Brain microvascular endothelial cell (primary cell): ENCODE data around the gene OSBP2.

Experiments used
- DNase-seq: peaks from one replicate; pipeline ENCODE4 v3.0.0-alpha.2; 2020
- H3K27ac ChIP-seq: fragments of 250-450 bp; sonication (Bioruptor Pico); 2 replicates; pipeline ENCODE4 v1.5.1; 2020; ENCODE audit warnings: mild to moderate bottlenecking, moderate library complexity
- H3K27me3 ChIP-seq: fragments of 250-450 bp; sonication (Bioruptor Pico); replicated peaks from 2 replicates; pipeline ENCODE4 v1.5.1; 2020; ENCODE audit warnings: mild to moderate bottlenecking
- H3K36me3 ChIP-seq: fragments of 250-450 bp; sonication (Bioruptor Pico); replicated peaks from 2 replicates; pipeline ENCODE4 v1.5.1; 2020; ENCODE audit warnings: mild to moderate bottlenecking
- H3K4me3 ChIP-seq: 2 replicates; pipeline ENCODE4 v1.5.1; 2011; ENCODE audit warnings: low read depth, mild to moderate bottlenecking, control low read depth, low read length, moderate library complexity
- CTCF ChIP-seq: IDR thresholded peaks from 2 replicates; pipeline ENCODE4 v1.5.1; 2011; ENCODE audit warnings: low read depth, mild to moderate bottlenecking, moderate library complexity, low read length, control low read depth, inconsistent platforms; ENCODE audit errors: missing control alignments
- in situ Hi-C: cut with HindIII; loops from 2 replicates; pipeline ENCODE4 v1.10.0; 2017; ENCODE audit warnings: low sequenced_read_pairs, low pct_ligation_motif_present

The OSBP2 gene

GRCh38 chr22:30947816-30948454 is 253.3 kb downstream of the OSBP2 start:
- peak; percentile 9 for DNase-seq
- TF ChIP-seq CTCF = peak; percentile 49
- in situ Hi-C loops = no loop called here
- Histone ChIP-seq H3K4me3 (no peak overlapping the region), H3K27ac (no peak overlapping the region), H3K27me3 (no peaks in the 10 kb centered on the region), H3K36me3 (peaks cover 72% of the 10 kb centered on the region)

- H3K27ac ChIP-seq = no peak overlapping the region
- no peaks in the 10 kb centered on the region for H3K27me3 ChIP-seq
- H3K36me3 ChIP-seq = peaks cover 72% of the 10 kb centered on the region
- peak; percentile 21 for TF ChIP-seq CTCF
- H3K4me3 ChIP-seq = no peak overlapping the region
- in situ Hi-C loops = no loop called here
- DNase-seq = no peak
These were observed 254.3 kb downstream of the OSBP2 start for GRCh38 chr22:30948930-30949342.

GRCh38 chr22:30949934-30950660 is 255.4 kb downstream of the OSBP2 start:
- in situ Hi-C loops = no loop called here
- no peak overlapping the region for H3K4me3 ChIP-seq
- H3K27ac ChIP-seq = no peak overlapping the region
- TF ChIP-seq CTCF = peak; percentile 28
- no peak for DNase-seq
- peaks cover 63% of the 10 kb centered on the region for H3K36me3 ChIP-seq
- no peaks in the 10 kb centered on the region for H3K27me3 ChIP-seq

GRCh38 chr22:30953206-30953605 is 258.5 kb downstream of the OSBP2 start:
- no peak for TF ChIP-seq CTCF
- no peak overlapping the region for H3K27ac ChIP-seq
- H3K27me3 ChIP-seq = no peaks in the 10 kb centered on the region
- in situ Hi-C loops = no loop called here
- peaks cover 39% of the 10 kb centered on the region for H3K36me3 ChIP-seq
- DNase-seq = no peak
- H3K4me3 ChIP-seq = no peak overlapping the region

DNA sequence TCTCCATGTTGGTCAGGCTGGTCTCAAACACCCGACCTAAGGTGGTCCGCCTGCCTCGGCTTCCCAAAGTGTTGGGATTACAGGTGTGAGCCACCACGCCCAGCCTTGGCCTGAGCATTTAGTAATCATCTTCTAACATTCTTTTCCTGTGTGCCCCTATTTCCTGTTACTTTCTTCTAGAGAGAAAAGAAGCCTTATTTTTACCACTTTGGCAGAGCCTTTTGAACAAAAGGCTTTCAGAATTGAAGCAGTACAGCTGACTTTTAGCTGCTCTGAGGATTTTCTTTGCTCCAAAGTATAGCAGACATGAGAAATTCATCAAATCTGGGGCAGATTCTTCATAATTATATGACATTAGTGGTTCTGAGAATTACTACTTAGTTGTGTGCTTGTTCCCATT is 260.5 kb downstream of the OSBP2 start:
- Histone ChIP-seq H3K27me3 (no peaks in the 10 kb centered on the region), H3K4me3 (no peak overlapping the region), H3K27ac (no peak overlapping the region), H3K36me3 (peaks cover 23% of the 10 kb centered on the region)
- DNase-seq = no peak
- in situ Hi-C loops = no loop called here
- TF ChIP-seq CTCF = no peak
